Psoas muscle (tissue), 8 donors: ENCODE measurements around the gene PRDM10. TPM values are rescaled to one million over a fixed set of nuclear protein-coding genes. Genes with fewer than 3 reads are reported as not detected.
A peak's percentile ranks its signal among the peaks of the same experiment; 100 is the strongest.

Experiments
- ATAC-seq, 4 donors: fragments of 200-7000 bp; cut with Tn5 transposase; one replicate each; pipeline ENCODE4 v1.9.1; 2020; ENCODE audit warnings: moderate library complexity in 3 of 4, mild to moderate bottlenecking in 2 of 4
- DNase-seq, 2 donors: peaks; one replicate each; pipeline ENCODE4 v3.0.0-alpha.2; 2020
- H3K27ac ChIP-seq: fragments of 200-600 bp; one replicate; pipeline ENCODE4 v1.8.0; 2022
- H3K27me3 ChIP-seq, 3 donors: fragments of 200-600 bp in 1 of 3; one replicate each; pipeline versions ENCODE4 v1.6.1 to v1.8.0; 2013 to 2022; ENCODE audit warnings: low read length in 2 of 3, mild to moderate bottlenecking in 2 of 3, moderate library complexity in 1 of 3; ENCODE audit not compliant: insufficient read depth in 3 of 3
- H3K36me3 ChIP-seq, 2 donors: fragments of 200-600 bp in 1 of 2; one replicate each; pipeline versions ENCODE4 v1.6.1 to v1.8.0; 2013 to 2022; ENCODE audit warnings: low read depth in 1 of 2, mild to moderate bottlenecking in 1 of 2, moderate library complexity in 1 of 2; ENCODE audit not compliant: insufficient read depth in 1 of 2
- H3K4me1 ChIP-seq: fragments of 200-600 bp; one replicate; pipeline ENCODE4 v1.8.0; 2022
- H3K4me3 ChIP-seq: fragments of 200-600 bp; one replicate; pipeline ENCODE4 v1.8.0; 2022; ENCODE audit warnings: mild to moderate bottlenecking
- H3K9me3 ChIP-seq: fragments of 200-600 bp; one replicate; pipeline ENCODE4 v1.8.0; 2022
- WGBS, 3 donors: extraction: QIAGEN DNeasy Blood & Tissue Kit; methylation state at CpG; one replicate each; pipeline versions ENCODE4 v1.1.6 to v1.1.7; 2013; 5-methylcytosine and 5-hydroxymethylcytosine counted together
- intact Hi-C, 2 donors: fragments of 100-400 bp; cut with DNase I; formaldehyde crosslinking; loops; one replicate each; pipeline versions ENCODE4 v1.11.0 to v1.14.2; 2022
- polyA plus RNA-seq, 3 donors: library from polyadenylated mRNA; stranded (reverse); fragments of 200-250 nt; gene quantifications; one replicate each; pipeline ENCODE4 v1.2.3, GENCODE V29; 2013
- total RNA-seq, 4 donors: library from RNA; stranded (reverse); fragmentation: NEBNext Ultra II Directional in 2 of 4; extraction: Animal tissue kit (Norgen Biotek cat#: 25700) in 2 of 4; gene quantifications; one replicate each; pipeline versions ENCODE4 v1.2.1 to v1.2.4, GENCODE V29; 2021 to 2023
- TF ChIP-seq, protein P1 (sequence below): fragments of 200-600 bp; IDR thresholded peaks from one replicate; pipeline ENCODE4 v1.8.0; 2022; ENCODE audit warnings: antibody characterized with exemption
- donor health status: healthy with polysubstance abuse.
- donor health status: DM: no; HTN: no; CAD: no; lungs with moderate emphysema.
- donor health status: Bipolar disorder and iron deficiency.
- donor health status: healthy.
- donor health status: DM: yes; HTN: yes; CAD: no.
- donor health status: DM: no; HTN: no; CAD: no.
- donor health status: DM: no; HTN: no; CAD: no.
- donor health status: DM: yes; HTN: yes; CAD: no.

The PRDM10 gene
- total and polyA plus RNA-seq, 7 donors = 2.5 to 7.8 (median 4.2) TPM

GRCh38 chr11:130043575-130043974 lies 40.9 kb upstream of the PRDM10 start:
- no peak overlapping the region for H3K27ac ChIP-seq
- 66 to 72% (median 66%) methylated on average over 5 of the region's 5 CpGs for WGBS, 3 donors
- no peak overlapping the region for H3K4me3 ChIP-seq
- intact Hi-C loops = no loop called here
- no peak for DNase-seq
- no peaks in the 10 kb centered on the region for H3K36me3 ChIP-seq
- no peaks in the 10 kb centered on the region for H3K4me1 ChIP-seq
- no peaks in the 10 kb centered on the region for H3K9me3 ChIP-seq
- ATAC-seq = no peak
- TF ChIP-seq, protein P1, sequence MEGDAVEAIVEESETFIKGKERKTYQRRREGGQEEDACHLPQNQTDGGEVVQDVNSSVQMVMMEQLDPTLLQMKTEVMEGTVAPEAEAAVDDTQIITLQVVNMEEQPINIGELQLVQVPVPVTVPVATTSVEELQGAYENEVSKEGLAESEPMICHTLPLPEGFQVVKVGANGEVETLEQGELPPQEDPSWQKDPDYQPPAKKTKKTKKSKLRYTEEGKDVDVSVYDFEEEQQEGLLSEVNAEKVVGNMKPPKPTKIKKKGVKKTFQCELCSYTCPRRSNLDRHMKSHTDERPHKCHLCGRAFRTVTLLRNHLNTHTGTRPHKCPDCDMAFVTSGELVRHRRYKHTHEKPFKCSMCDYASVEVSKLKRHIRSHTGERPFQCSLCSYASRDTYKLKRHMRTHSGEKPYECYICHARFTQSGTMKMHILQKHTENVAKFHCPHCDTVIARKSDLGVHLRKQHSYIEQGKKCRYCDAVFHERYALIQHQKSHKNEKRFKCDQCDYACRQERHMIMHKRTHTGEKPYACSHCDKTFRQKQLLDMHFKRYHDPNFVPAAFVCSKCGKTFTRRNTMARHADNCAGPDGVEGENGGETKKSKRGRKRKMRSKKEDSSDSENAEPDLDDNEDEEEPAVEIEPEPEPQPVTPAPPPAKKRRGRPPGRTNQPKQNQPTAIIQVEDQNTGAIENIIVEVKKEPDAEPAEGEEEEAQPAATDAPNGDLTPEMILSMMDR = no peak
- H3K27me3 ChIP-seq = peaks cover 0 to 5% (median 0%) of the 10 kb centered on the region in 3 donors

DNA sequence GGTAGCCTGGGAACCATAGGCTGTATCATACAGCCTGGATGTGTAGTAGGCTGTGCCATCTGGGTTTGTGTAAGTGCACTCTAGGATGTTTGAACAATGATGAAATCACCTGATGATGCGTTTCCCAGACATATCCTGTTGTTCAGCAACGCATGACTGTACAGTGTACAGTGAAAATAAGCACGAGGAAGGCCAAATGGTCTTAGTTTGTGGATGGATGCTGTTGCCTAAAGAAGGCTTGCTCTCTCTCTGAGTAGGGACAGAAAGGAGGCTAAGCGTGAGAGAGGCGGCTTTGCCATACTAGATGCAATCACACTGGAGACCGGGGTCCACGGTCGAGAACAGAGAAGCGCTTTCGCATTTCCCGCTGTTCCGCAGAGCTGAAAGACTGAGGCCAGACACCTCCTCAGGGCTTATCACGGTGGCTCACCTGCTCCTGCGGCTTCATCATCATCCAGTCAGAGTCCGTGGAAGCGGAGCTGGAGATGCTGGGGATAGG lies 39.5 kb upstream of the PRDM10 start:
- TF ChIP-seq, protein P1 = no peak
- no peaks in the 10 kb centered on the region for H3K9me3 ChIP-seq
- DNase-seq = no peak
- intact Hi-C loops = no loop called here
- no peak overlapping the region for H3K27ac ChIP-seq
- H3K27me3 ChIP-seq = peaks cover 0 to 5% (median 0%) of the 10 kb centered on the region in 3 donors
- 74 to 86% (median 81%) methylated on average over 16 of the region's 16 CpGs for WGBS, 3 donors
- H3K36me3 ChIP-seq = no peaks in the 10 kb centered on the region
- H3K4me1 ChIP-seq = no peaks in the 10 kb centered on the region
- peak in 1 of 4 donors; percentile 35 for ATAC-seq
- no peak overlapping the region for H3K4me3 ChIP-seq

- DNase-seq = no peak
- peaks cover 0 to 5% (median 0%) of the 10 kb centered on the region in 3 donors for H3K27me3 ChIP-seq
- 85 to 93% (median 90%) methylated on average over 49 of the region's 49 CpGs for WGBS, 3 donors
These were observed 37.8 kb upstream of the PRDM10 start for GRCh38 chr11:130040281-130040940.

GRCh38 chr11:130037881-130038585 lies 35.4 kb upstream of the PRDM10 start:
- Histone ChIP-seq H3K36me3 (no peaks in the 10 kb centered on the region), H3K4me1 (no peaks in the 10 kb centered on the region), H3K4me3 (no peak overlapping the region), H3K9me3 (no peaks in the 10 kb centered on the region), H3K27me3 (peaks cover 0 to 5% (median 0%) of the 10 kb centered on the region in 3 donors), H3K27ac (no peak overlapping the region)
- no peak for DNase-seq
- 69 to 74% (median 73%) methylated on average over 7 of the region's 7 CpGs for WGBS, 3 donors
- intact Hi-C loops = no loop called here
- ATAC-seq = no peak
- TF ChIP-seq, protein P1 = no peak

More at GRCh38 chr11:130040281-130040940, 37.8 kb upstream of the PRDM10 start:
- TF ChIP-seq, protein P1 = no peak
- no peaks in the 10 kb centered on the region for H3K9me3 ChIP-seq
- no peak overlapping the region for H3K27ac ChIP-seq
- no peak for ATAC-seq
- no peak overlapping the region for H3K4me3 ChIP-seq
- intact Hi-C loops = no loop called here
- no peaks in the 10 kb centered on the region for H3K36me3 ChIP-seq
- no peaks in the 10 kb centered on the region for H3K4me1 ChIP-seq
